Subcutaneous adipose tissue (tissue), 4 donors: ENCODE results near the gene PAX3. TPM values are rescaled to one million over a fixed set of nuclear protein-coding genes. Genes with fewer than 3 reads are reported as not detected.

Experiments
- total RNA-seq, 4 donors: library from RNA; depleted of rRNA; stranded (reverse); fragments of >200 nt; gene quantifications; one replicate each; pipeline ENCODE4 v1.1.0, GENCODE V29; 2016
- TF ChIP-seq, protein P1 (sequence below): fragments of 450-650 bp; IDR thresholded peaks from one replicate; pipeline ENCODE4 v1.5.1; 2016; ENCODE audit warnings: low read depth, mild to moderate bottlenecking, control low read depth, antibody characterized with exemption, moderate library complexity

The PAX3 gene
- total RNA-seq, 4 donors from 2014 or later, result 0.51 TPM; not detected in 3

DNA sequence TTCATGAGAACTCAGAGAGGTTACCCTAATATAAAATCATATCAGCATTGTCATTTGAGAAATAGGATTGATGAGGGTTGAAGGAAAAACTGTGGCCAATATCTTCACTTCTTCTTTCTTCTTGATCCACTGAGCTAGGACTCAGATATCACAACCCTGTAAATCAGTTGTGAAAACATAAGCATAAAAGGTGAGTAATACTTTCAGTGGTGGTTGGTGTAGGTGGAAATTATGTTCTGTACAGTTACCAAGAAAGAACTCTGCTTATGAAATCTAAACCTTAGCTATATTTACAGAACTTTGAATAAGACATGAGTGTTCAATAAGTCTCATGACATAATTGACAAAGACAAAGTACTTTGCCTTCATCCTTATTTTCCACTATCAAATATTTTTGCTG is 56.3 kb downstream of the PAX3 start:
- TF ChIP-seq, protein P1, sequence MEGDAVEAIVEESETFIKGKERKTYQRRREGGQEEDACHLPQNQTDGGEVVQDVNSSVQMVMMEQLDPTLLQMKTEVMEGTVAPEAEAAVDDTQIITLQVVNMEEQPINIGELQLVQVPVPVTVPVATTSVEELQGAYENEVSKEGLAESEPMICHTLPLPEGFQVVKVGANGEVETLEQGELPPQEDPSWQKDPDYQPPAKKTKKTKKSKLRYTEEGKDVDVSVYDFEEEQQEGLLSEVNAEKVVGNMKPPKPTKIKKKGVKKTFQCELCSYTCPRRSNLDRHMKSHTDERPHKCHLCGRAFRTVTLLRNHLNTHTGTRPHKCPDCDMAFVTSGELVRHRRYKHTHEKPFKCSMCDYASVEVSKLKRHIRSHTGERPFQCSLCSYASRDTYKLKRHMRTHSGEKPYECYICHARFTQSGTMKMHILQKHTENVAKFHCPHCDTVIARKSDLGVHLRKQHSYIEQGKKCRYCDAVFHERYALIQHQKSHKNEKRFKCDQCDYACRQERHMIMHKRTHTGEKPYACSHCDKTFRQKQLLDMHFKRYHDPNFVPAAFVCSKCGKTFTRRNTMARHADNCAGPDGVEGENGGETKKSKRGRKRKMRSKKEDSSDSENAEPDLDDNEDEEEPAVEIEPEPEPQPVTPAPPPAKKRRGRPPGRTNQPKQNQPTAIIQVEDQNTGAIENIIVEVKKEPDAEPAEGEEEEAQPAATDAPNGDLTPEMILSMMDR, result no peak

DNA sequence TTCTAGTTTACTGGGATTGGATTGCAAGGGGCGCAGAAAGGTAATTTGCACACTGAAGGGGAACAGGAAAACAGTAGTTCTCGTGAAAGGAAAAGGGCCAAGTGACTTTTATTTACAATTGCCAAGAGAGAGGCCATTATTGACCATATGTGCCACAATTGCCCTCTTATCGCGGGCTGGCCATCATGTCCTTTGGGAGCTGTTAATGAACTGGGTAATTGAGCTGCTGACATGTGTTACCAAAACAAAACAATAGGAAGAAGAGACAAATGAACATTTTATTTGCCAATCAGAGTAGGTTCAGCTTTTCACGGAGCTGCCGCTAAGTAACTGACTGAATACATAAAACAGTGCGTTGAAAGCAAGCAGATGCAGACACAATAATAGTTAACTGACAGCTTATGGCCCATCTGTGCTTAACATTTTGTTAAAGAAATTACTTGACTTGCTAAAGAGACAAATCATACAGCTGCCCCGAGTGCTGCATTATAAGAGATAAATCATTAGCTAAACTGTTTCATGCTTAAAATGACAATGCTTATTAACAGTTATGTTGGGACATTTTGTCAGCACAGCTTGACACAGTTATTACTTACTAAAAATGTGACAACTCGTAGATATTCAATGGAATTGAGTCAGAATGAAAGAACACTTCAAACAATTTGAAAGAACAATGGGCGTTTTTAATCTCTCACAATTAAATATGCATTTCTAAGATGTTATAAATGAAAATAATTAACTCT is 57.5 kb downstream of the PAX3 start:
- TF ChIP-seq, protein P1, result no peak

DNA sequence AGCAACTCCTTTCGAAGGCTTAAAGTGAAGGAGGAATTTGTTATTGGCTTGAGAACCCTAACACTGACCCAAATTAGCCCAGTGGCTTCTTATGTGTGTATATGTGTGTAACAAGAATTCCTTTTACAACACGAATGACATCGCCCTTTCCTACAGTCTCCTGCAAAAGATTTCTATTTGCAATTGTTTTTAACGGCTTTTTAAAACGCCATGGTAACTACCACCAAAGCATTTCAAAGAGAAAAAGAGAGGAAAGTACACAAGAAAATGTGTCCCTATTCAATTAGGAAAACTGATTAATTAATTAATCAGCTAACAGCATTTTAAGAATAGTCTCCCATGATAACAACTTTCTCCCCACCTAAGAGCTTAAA is 58.1 kb downstream of the PAX3 start:
- TF ChIP-seq, protein P1, result no peak

DNA sequence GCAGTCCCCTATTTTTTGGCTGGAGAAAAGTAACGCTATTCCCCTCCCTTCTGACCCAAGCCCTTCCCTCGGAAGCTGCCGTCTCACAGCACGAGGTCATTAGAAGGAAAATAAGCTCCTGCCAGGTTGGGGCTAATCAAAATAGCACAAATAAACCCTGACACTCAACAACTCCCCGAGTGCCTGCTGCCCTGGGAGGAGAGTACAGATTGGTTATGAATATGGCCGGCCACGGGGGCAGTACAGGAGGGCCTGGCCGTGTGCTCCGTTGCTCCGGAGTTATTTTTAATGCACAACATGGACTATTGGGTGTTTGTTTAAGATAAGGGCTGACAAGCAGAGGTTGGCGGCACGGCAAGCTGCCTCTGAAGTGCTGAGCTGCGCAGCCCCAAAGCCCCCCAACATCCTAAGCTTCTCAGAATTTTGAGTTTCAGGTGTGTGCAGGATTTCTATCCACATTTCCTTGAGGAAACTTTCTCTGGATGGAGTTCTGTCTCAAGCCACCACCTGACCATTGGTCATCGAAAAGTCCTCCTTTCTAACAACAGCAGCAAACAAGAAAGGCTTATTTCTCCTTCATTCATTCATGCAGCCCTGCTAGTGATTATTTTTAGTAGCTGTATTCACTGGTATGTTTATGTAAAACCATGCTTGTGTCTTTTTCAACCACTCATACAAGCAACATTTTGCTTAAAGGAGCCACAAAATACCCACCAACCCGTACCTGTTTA is 58.7 kb downstream of the PAX3 start:
- TF ChIP-seq, protein P1, result no peak

DNA sequence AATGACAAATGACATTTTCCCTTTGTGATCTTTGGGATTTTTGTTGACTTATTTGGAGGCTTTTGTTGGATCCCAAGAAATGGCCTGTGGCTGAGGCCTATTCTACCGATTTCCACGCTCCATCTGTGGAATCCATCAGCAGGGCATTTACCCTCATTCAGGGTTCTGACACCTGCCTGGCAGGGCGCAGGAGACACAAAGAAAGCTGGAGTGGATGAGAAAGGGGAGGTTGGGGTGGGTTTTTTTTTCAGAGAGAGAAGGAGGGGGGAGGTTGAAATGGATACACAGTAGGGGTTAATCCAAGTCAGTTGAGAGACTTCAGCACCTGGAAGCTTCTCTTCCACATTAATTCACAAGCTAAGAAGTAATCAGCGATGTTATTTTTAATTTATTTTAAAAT is 59.7 kb downstream of the PAX3 start:
- TF ChIP-seq, protein P1, result no peak

DNA sequence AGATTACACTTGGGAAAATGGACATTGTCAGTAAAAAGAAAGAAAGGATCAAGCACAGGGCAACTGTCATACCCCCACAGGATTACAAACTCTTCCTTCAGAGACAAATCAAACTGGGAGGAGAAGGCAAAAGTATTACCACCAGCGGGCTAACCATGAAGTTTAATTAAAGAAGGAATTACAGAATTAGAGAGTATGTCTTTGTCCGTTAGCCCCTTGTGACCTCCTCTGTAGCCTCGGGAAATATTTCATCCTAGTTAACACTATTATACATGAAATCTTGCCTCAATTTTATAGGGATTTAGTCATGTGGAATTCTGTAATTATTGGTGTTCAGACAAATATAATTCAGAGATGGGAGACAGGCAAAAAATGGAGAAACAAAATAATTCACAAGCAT is 60.7 kb downstream of the PAX3 start:
- TF ChIP-seq, protein P1, result no peak

DNA sequence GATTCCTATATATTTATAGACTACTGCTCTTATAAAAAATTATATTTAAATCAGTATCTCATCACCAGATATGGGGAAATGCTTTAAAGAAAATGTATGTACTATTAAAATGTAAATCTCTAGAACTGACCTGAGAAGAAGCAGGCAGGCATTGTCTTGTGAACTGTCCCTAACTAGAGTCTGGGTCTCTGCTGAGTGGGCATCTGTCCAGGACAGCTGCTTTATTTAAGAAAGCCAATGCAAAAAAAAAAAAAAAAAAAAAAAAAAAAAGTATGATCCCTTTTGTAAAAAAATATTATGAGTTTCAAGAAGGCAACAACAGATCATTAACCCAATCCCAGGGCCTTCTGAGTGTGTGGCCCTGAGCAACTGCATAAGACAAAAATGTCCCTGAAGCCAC is 66.0 kb downstream of the PAX3 start:
- TF ChIP-seq, protein P1, result no peak
